Epithelial cell of proximal tubule (primary cell): ENCODE data around the gene OTX2. TPM values are rescaled to one million over a fixed set of nuclear protein-coding genes. Genes with fewer than 3 reads are reported as not detected.

ENCODE experiments used
- DNase-seq: peaks from one replicate; pipeline ENCODE4 v3.0.0-alpha.2; 2011; ENCODE audit warnings: low read depth
- H3K4me3 ChIP-seq: 2 replicates; pipeline ENCODE4 v1.5.1; 2011; ENCODE audit warnings: low read depth, mild to moderate bottlenecking, low read length
- total RNA-seq: library from RNA; depleted of rRNA; stranded (reverse); fragments of >200 nt; gene quantifications from 2 replicates; pipeline ENCODE4 v1.2.3, GENCODE V29; 2015
- TF ChIP-seq, protein P1 (sequence below): conservative IDR thresholded peaks from 2 replicates; pipeline ENCODE4 v1.5.1; 2012; ENCODE audit warnings: low read depth, mild to moderate bottlenecking, low read length

The OTX2 gene
- total RNA-seq, 1 donor from 2014 or later, result not detected

GRCh38 chr14:56808383-56809269 is 1.7 kb downstream of the OTX2 start:
- H3K4me3 ChIP-seq, result no peak overlapping the region
- TF ChIP-seq, protein P1, sequence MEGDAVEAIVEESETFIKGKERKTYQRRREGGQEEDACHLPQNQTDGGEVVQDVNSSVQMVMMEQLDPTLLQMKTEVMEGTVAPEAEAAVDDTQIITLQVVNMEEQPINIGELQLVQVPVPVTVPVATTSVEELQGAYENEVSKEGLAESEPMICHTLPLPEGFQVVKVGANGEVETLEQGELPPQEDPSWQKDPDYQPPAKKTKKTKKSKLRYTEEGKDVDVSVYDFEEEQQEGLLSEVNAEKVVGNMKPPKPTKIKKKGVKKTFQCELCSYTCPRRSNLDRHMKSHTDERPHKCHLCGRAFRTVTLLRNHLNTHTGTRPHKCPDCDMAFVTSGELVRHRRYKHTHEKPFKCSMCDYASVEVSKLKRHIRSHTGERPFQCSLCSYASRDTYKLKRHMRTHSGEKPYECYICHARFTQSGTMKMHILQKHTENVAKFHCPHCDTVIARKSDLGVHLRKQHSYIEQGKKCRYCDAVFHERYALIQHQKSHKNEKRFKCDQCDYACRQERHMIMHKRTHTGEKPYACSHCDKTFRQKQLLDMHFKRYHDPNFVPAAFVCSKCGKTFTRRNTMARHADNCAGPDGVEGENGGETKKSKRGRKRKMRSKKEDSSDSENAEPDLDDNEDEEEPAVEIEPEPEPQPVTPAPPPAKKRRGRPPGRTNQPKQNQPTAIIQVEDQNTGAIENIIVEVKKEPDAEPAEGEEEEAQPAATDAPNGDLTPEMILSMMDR, result no peak
- no peak for DNase-seq

- no peak for DNase-seq
- H3K4me3 ChIP-seq, result no peak overlapping the region
- TF ChIP-seq, protein P1, result no peak
These were observed 2.2 kb downstream of the OTX2 start for GRCh38 chr14:56808110-56808382.

- TF ChIP-seq, protein P1, result no peak
- no peak for DNase-seq
- H3K4me3 ChIP-seq, result no peak overlapping the region
These were observed 2.7 kb downstream of the OTX2 start for GRCh38 chr14:56807386-56808109.

DNA sequence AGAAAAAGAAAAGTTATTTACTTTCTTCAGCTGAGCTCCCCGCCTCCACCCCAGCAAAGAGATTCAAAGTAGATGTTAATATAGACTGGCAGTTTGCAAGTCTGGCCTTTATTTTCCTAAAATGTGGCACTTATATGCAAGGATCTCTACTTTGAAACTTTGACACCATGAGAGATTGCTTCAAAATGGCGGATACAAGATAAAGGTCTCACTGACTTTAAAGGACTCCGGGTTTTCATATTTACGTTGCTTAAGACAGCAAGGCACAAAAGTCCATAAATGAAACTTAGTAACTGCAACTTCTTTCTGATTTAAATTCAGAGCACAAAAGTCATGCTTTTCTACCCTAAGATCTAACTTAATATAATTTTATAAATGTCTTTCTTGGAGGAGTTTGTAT is 3.5 kb downstream of the OTX2 start:
- H3K4me3 ChIP-seq, result no peak overlapping the region
- DNase-seq, result no peak
- TF ChIP-seq, protein P1, result no peak

DNA sequence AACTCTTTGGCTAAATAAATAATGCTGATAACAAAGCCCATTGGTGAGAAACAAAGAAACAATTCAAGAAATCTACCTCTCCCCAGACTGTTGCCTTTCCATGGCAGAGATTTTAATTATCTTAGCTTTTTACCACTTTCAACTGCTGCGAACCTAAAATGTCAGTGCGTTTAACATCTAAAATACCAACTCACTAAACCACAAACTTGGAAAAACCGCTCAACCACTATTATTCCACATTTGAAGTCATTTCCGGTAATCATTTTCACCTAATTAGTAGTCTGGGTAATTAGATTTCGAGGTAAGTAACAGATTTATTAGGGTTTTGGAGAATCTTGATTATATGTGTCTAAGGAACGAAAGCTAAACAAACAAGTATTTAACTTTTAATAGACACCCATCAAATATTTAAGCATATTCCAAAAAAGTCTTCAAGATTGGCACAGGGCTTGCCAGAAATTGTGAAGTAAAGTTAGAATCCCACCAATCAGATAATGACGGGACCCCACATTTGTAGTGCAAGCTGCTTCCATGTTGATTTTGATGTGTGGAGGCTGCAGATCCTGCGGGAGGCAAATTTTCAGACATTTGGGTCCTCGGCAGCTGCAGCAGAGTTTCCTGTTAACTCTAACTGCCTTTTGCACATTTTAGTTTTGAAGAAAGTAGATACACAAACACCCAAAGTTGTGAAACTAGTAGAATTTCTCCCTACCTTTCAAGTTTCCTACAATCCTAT is 4.1 kb downstream of the OTX2 start:
- DNase-seq, result no peak
- TF ChIP-seq, protein P1, result no peak
- H3K4me3 ChIP-seq, result no peak overlapping the region

DNA sequence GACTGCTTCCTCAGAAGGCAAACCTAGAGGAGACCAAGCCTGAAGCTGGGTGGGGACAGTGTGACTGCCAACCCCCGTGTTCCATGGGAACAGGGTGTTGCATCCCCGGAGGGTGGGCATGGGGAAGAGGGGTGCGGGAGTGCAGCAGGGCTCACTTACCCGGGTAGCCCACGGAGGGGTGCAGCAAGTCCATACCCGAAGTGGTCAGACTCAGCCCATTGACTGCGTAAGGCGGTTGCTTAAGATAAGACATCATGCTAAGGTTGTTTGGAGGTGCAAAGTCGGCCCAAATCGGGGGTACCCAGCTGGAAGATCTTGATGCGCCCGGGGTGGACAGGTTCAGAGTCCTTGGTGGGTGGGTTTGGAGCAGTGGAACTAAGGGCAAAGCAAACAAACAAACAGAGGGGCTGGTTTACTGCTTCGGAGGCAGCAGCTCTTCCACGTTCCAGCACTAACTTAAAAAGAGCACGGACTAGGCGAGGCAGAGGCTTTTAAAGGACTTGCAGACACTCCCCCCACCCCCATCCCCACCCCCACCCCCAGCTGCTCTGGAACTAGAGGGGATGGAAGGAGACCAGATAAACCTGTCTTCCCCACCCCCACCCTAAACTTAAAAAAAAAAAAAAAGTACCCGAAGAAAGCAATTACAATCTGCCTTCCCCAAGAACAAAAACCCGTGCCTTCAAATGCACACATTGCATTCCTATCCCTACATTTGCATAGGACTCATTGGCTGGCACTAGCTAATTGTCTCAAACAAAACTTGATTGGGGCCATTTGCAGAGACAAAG is 4.9 kb downstream of the OTX2 start:
- H3K4me3 ChIP-seq, result no peak overlapping the region
- TF ChIP-seq, protein P1, result no peak
- no peak for DNase-seq
